Neural cell (in vitro differentiated cells): ENCODE results near the gene ENTPD3. TPM values are rescaled to one million over a fixed set of nuclear protein-coding genes. Genes with fewer than 3 reads are reported as not detected.

ENCODE experiments used
- H2AFZ ChIP-seq: fragments of 200-600, 300-800 bp; sonication (generic), shearing (Covaris generic); 2 replicates; pipeline ENCODE4 v1.6.0; 2014; ENCODE audit warnings: low read depth, mild to moderate bottlenecking, antibody characterized with exemption, low read length, moderate library complexity
- H3F3A ChIP-seq: fragments of 200-600 bp; shearing (Covaris generic); 2 replicates; pipeline ENCODE4 v1.6.1; 2016; ENCODE audit warnings: mild to moderate bottlenecking, moderate library complexity, mixed read lengths, antibody characterized with exemption, low read length; ENCODE audit not compliant: insufficient read depth, poor library complexity, severe bottlenecking
- H3K27ac ChIP-seq: fragments of 200-600, 300-800 bp; sonication (generic), shearing (Covaris generic); 2 replicates; pipeline ENCODE4 v1.5.1; 2014; ENCODE audit warnings: mild to moderate bottlenecking, low read length, moderate library complexity
- H3K27me3 ChIP-seq: fragments of 300-800, 200-600 bp; sonication (generic), shearing (Covaris generic); 2 replicates; pipeline ENCODE4 v1.6.0; 2014; ENCODE audit warnings: mild to moderate bottlenecking, low read depth, low read length, moderate library complexity; ENCODE audit not compliant: insufficient read depth
- H3K36me3 ChIP-seq: fragments of 300-800, 200-600 bp; sonication (generic), shearing (Covaris generic); 2 replicates; pipeline ENCODE4 v1.5.1; 2014; ENCODE audit warnings: mild to moderate bottlenecking, antibody characterized with exemption, low read length, moderate library complexity; ENCODE audit not compliant: insufficient read depth
- H3K4me2 ChIP-seq: fragments of 300-800, 200-600 bp; sonication (generic), shearing (Covaris generic); 2 replicates; pipeline ENCODE4 v1.6.0; 2014; ENCODE audit warnings: mild to moderate bottlenecking, low read length
- H3K4me3 ChIP-seq: fragments of 300-800, 200-600 bp; sonication (generic), shearing (Covaris generic); 2 replicates; pipeline ENCODE4 v1.5.1; 2014; ENCODE audit warnings: mild to moderate bottlenecking, low read length, moderate library complexity
- H3K79me2 ChIP-seq: fragments of 200-600 bp; shearing (Covaris generic); replicated peaks from 2 replicates; pipeline ENCODE4 v1.6.0; 2014; ENCODE audit warnings: mild to moderate bottlenecking, low read length, moderate library complexity; ENCODE audit not compliant: insufficient read depth
- H3K9ac ChIP-seq: fragments of 300-800, 200-600 bp; sonication (generic), shearing (Covaris generic); 2 replicates; pipeline ENCODE4 v1.6.1; 2016; ENCODE audit warnings: mild to moderate bottlenecking, low read length, mixed read lengths
- H3K9me2 ChIP-seq: fragments of 200-600 bp; shearing (Covaris generic); 2 replicates; pipeline ENCODE4 v1.6.1; 2016; ENCODE audit warnings: mild to moderate bottlenecking, low read length, mixed read lengths; ENCODE audit not compliant: insufficient read depth
- H3K9me3 ChIP-seq: fragments of 200-600, 300-800 bp; sonication (generic), shearing (Covaris generic); 2 replicates; pipeline ENCODE4 v1.6.1; 2016; ENCODE audit warnings: mild to moderate bottlenecking, mixed run types, low read length, moderate library complexity, mixed read lengths
- H4K20me1 ChIP-seq: fragments of 200-600 bp; shearing (Covaris generic); 2 replicates; pipeline ENCODE4 v1.6.1; 2016; ENCODE audit warnings: mild to moderate bottlenecking, mixed run types; ENCODE audit not compliant: insufficient read depth
- EP300 ChIP-seq: fragments of 450-650 bp; conservative IDR thresholded peaks from 2 replicates; pipeline ENCODE4 v1.6.1; 2014; ENCODE audit warnings: antibody characterized with exemption, mild to moderate bottlenecking, moderate library complexity; ENCODE audit not compliant: poor library complexity, severe bottlenecking
- EZH2 ChIP-seq: fragments of 200-600, 300-800 bp; shearing (Covaris generic), sonication (generic); IDR thresholded peaks from 2 replicates; pipeline ENCODE4 v1.6.1; 2014; ENCODE audit warnings: antibody characterized with exemption, low read length, borderline replicate concordance, mild to moderate bottlenecking; ENCODE audit not compliant: insufficient read depth, poor library complexity, severe bottlenecking
- MXI1 ChIP-seq: fragments of 450-650 bp; conservative IDR thresholded peaks from 2 replicates; pipeline ENCODE4 v1.6.1; 2014; ENCODE audit warnings: antibody characterized with exemption, mild to moderate bottlenecking; ENCODE audit not compliant: poor library complexity, severe bottlenecking
- POLR2AphosphoS5 ChIP-seq: IDR thresholded peaks from 2 replicates; pipeline ENCODE4 v1.6.1; 2012
- RAD21 ChIP-seq: fragments of 450-650 bp; conservative IDR thresholded peaks from 2 replicates; pipeline ENCODE4 v1.6.1; 2014; ENCODE audit warnings: antibody characterized with exemption, mild to moderate bottlenecking, moderate library complexity
- SMC3 ChIP-seq: fragments of 450-650 bp; conservative IDR thresholded peaks from 2 replicates; pipeline ENCODE4 v1.6.1; 2014; ENCODE audit warnings: antibody characterized with exemption, mild to moderate bottlenecking, moderate library complexity; ENCODE audit not compliant: poor library complexity
- TAF1 ChIP-seq: IDR thresholded peaks from 2 replicates; pipeline ENCODE4 v1.6.1; 2012; ENCODE audit warnings: low read depth
- polyA plus RNA-seq: library from polyadenylated mRNA; depleted of rRNA; stranded (reverse); fragments of >200 nt; gene quantifications from 2 replicates; pipeline ENCODE4 v1.2.3, GENCODE V29; 2014
- TF ChIP-seq, protein P1 (sequence below): IDR thresholded peaks from 2 replicates; pipeline ENCODE4 v1.6.1; 2012; ENCODE audit warnings: borderline replicate concordance
- TF ChIP-seq, protein P2 (sequence below): fragments of 450-650 bp; IDR thresholded peaks from 2 replicates; pipeline ENCODE4 v1.5.1; 2014; ENCODE audit warnings: antibody characterized with exemption, mild to moderate bottlenecking, moderate library complexity; ENCODE audit not compliant: poor library complexity, severe bottlenecking

The ENTPD3 gene
- polyA plus RNA-seq, 1 donor from 2014 or later, result 2.8 TPM

DNA sequence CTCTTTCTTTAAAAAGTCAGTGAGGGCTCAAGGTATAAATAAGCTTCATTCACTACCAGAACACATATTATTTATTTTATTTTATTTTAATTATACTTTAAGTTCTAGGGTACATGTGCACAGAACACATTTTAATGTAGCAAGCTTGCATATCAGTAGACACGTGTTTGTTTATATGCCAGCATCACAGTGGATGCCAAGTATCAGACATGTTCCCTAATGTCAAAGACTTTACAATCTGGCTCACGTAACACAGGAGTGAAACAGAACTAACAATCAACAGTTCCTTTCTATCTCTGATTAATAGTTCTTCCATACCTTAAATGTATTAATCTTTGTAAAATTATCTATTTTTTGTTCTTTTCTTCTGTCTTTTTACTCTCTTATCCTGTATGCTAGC is 23.3 kb upstream of the ENTPD3 start:
- no peaks in the 10 kb centered on the region for H3K27me3 ChIP-seq
- H3K9ac ChIP-seq, result no peak overlapping the region
- no peaks in the 10 kb centered on the region for H3K9me3 ChIP-seq
- no peak overlapping the region for H2AFZ ChIP-seq
- TF ChIP-seq EP300 (no peak), MXI1 (no peak), POLR2AphosphoS5 (no peak), SMC3 (no peak), RAD21 (no peak), EZH2 (no peak), TAF1 (no peak)
- TF ChIP-seq, protein P1, sequence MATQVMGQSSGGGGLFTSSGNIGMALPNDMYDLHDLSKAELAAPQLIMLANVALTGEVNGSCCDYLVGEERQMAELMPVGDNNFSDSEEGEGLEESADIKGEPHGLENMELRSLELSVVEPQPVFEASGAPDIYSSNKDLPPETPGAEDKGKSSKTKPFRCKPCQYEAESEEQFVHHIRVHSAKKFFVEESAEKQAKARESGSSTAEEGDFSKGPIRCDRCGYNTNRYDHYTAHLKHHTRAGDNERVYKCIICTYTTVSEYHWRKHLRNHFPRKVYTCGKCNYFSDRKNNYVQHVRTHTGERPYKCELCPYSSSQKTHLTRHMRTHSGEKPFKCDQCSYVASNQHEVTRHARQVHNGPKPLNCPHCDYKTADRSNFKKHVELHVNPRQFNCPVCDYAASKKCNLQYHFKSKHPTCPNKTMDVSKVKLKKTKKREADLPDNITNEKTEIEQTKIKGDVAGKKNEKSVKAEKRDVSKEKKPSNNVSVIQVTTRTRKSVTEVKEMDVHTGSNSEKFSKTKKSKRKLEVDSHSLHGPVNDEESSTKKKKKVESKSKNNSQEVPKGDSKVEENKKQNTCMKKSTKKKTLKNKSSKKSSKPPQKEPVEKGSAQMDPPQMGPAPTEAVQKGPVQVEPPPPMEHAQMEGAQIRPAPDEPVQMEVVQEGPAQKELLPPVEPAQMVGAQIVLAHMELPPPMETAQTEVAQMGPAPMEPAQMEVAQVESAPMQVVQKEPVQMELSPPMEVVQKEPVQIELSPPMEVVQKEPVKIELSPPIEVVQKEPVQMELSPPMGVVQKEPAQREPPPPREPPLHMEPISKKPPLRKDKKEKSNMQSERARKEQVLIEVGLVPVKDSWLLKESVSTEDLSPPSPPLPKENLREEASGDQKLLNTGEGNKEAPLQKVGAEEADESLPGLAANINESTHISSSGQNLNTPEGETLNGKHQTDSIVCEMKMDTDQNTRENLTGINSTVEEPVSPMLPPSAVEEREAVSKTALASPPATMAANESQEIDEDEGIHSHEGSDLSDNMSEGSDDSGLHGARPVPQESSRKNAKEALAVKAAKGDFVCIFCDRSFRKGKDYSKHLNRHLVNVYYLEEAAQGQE, result no peak
- TF ChIP-seq, protein P2, sequence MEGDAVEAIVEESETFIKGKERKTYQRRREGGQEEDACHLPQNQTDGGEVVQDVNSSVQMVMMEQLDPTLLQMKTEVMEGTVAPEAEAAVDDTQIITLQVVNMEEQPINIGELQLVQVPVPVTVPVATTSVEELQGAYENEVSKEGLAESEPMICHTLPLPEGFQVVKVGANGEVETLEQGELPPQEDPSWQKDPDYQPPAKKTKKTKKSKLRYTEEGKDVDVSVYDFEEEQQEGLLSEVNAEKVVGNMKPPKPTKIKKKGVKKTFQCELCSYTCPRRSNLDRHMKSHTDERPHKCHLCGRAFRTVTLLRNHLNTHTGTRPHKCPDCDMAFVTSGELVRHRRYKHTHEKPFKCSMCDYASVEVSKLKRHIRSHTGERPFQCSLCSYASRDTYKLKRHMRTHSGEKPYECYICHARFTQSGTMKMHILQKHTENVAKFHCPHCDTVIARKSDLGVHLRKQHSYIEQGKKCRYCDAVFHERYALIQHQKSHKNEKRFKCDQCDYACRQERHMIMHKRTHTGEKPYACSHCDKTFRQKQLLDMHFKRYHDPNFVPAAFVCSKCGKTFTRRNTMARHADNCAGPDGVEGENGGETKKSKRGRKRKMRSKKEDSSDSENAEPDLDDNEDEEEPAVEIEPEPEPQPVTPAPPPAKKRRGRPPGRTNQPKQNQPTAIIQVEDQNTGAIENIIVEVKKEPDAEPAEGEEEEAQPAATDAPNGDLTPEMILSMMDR, result no peak
- H3K27ac ChIP-seq, result no peak overlapping the region
- no peaks in the 10 kb centered on the region for H3K79me2 ChIP-seq
- H3K9me2 ChIP-seq, result no peaks in the 10 kb centered on the region
- H3K36me3 ChIP-seq, result no peaks in the 10 kb centered on the region
- H3K4me2 ChIP-seq, result no peak overlapping the region
- no peaks in the 10 kb centered on the region for H4K20me1 ChIP-seq
- no peaks in the 10 kb centered on the region for H3F3A ChIP-seq
- H3K4me3 ChIP-seq, result no peak overlapping the region

DNA sequence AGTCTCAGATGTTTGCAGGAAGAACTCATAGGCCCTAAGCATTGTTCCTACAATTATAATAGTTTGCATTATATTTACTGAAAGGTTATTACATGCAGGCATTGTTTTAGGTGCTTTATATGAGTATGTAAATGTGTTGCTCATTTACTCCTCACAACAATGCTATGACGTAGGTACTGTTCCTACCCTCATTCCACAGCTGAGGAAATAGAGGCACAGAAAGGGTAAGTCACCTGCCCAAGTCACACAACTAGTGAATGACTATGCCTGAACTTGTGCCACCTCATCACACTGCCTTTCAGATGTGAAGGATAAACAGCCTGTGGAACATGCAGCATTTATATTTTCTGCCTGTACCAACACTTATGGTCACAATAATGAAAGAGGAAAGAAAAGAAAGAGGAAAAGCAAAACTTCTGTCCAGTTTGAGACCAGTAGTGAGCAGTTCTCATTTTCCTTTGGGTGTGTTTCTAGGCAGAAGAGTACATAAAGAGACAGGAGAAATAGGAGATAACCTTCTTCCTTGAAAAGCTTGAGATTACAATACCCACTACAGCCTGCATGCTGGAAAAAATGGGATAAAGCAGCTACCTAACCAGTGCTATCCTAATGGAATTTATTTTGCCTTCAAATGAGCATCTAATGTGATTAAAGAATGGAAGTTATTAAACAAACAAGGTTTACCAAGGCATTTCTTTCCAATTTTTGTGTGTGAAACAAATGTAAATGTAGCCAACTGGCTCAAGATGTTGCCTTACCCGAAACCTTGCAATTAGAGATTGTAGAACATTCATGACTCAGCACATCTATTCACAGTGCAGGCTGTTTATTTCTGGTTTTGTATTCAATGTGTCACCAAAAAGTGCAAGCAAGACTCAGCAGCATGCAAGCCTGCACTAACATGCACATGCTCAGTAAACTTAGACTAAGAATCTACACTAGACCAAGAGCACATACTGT is 20.5 kb upstream of the ENTPD3 start:
- TF ChIP-seq SMC3, result no peak
- no peak for TF ChIP-seq POLR2AphosphoS5
- TF ChIP-seq, protein P2, result no peak
- TF ChIP-seq, protein P1, result no peak
- TF ChIP-seq EZH2, result no peak
- TF ChIP-seq RAD21, result no peak
- no peak for TF ChIP-seq EP300
- Histone ChIP-seq H3K9me3 (no peaks in the 10 kb centered on the region), H3F3A (no peaks in the 10 kb centered on the region), H3K9ac (no peak overlapping the region), H3K4me2 (no peak overlapping the region), H3K9me2 (no peaks in the 10 kb centered on the region), H3K4me3 (no peak overlapping the region), H3K36me3 (no peaks in the 10 kb centered on the region), H3K79me2 (no peaks in the 10 kb centered on the region), H2AFZ (no peak overlapping the region), H4K20me1 (no peaks in the 10 kb centered on the region), H3K27me3 (no peaks in the 10 kb centered on the region), H3K27ac (no peak overlapping the region)
